Keratinocyte (primary cell): ENCODE measurements around the gene COL25A1. TPM values are rescaled to one million over a fixed set of nuclear protein-coding genes. Genes with fewer than 3 reads are reported as not detected.
A peak's percentile ranks its signal among the peaks of the same experiment; 100 is the strongest.

Source experiments
- DNase-seq: peaks from one replicate; pipeline ENCODE4 v3.0.0-alpha.2; 2011; ENCODE audit warnings: low read depth, missing footprints, low spot score
- FAIRE-seq: peaks from 2 replicates; lab custom pipeline; 2011; peaks lifted over from hg19 to GRCh38; lab: Jason Lieb, UNC
- H2AFZ ChIP-seq: 2 replicates; pipeline ENCODE4 v1.6.0; 2012; ENCODE audit warnings: low read length, control low read depth, inconsistent platforms; ENCODE audit not compliant: control insufficient read depth
- H3K27ac ChIP-seq: 2 replicates; pipeline ENCODE4 v1.5.1; 2011; ENCODE audit warnings: low read length; ENCODE audit not compliant: control insufficient read depth, insufficient read depth
- H3K27me3 ChIP-seq: 3 replicates; pipeline ENCODE4 v1.6.0; 2011; ENCODE audit warnings: low read length; ENCODE audit not compliant: control insufficient read depth, insufficient read depth; ENCODE audit errors: extremely low read depth
- H3K36me3 ChIP-seq, 2 experiments: 2 replicates in 1 of 2; 3 replicates in 1 of 2; pipeline ENCODE4 v1.5.1; 2011; ENCODE audit warnings: low read length in 2 of 2, mild to moderate bottlenecking in 1 of 2; ENCODE audit not compliant: control insufficient read depth in 2 of 2, insufficient read depth in 2 of 2; ENCODE audit errors: extremely low read depth in 1 of 2
- H3K4me1 ChIP-seq: 3 replicates; pipeline ENCODE4 v1.5.1; 2011; ENCODE audit warnings: low read length; ENCODE audit not compliant: control insufficient read depth, insufficient read depth; ENCODE audit errors: extremely low read depth
- H3K4me2 ChIP-seq: 3 replicates; pipeline ENCODE4 v1.6.0; 2011; ENCODE audit warnings: low read depth, low read length; ENCODE audit not compliant: control insufficient read depth, insufficient read depth; ENCODE audit errors: extremely low read depth
- H3K4me3 ChIP-seq, 3 experiments: fragments of 200-600 bp in 1 of 3; sonication (generic) in 1 of 3; 2 replicates in 2 of 3; 3 replicates in 1 of 3; pipeline ENCODE4 v1.5.1; 2011 to 2016; ENCODE audit warnings: low read length in 3 of 3, mild to moderate bottlenecking in 3 of 3, control low read depth in 2 of 3, inconsistent platforms in 1 of 3, low read depth in 1 of 3, mixed read lengths in 1 of 3, mixed run types in 1 of 3, moderate library complexity in 1 of 3; ENCODE audit not compliant: control insufficient read depth in 2 of 3, insufficient read depth in 2 of 3; ENCODE audit errors: extremely low read depth in 1 of 3
- H3K79me2 ChIP-seq: 2 replicates; pipeline ENCODE4 v1.6.0; 2012; ENCODE audit warnings: low read length; ENCODE audit not compliant: control insufficient read depth, insufficient read depth
- H3K9ac ChIP-seq: 3 replicates; pipeline ENCODE4 v1.6.0; 2011; ENCODE audit warnings: low read length; ENCODE audit not compliant: control insufficient read depth, insufficient read depth; ENCODE audit errors: extremely low read depth
- H3K9me1 ChIP-seq: 3 replicates; pipeline ENCODE4 v1.6.0; 2011; ENCODE audit warnings: low read length; ENCODE audit not compliant: control insufficient read depth, insufficient read depth; ENCODE audit errors: extremely low read depth
- H3K9me3 ChIP-seq: 2 replicates; pipeline ENCODE4 v1.5.1; 2012; ENCODE audit warnings: low read depth, low read length; ENCODE audit not compliant: control insufficient read depth
- H4K20me1 ChIP-seq: 3 replicates; pipeline ENCODE4 v1.6.0; 2011; ENCODE audit warnings: low read length; ENCODE audit not compliant: control insufficient read depth, insufficient read depth; ENCODE audit errors: extremely low read depth
- EZH2 ChIP-seq: IDR thresholded peaks from one replicate; pipeline ENCODE4 v1.6.1; 2012; ENCODE audit warnings: inconsistent platforms, mild to moderate bottlenecking, low read length, moderate library complexity
- dilution Hi-C: fragments of 300-500 bp; cut with MboI; formaldehyde crosslinking; loops from one replicate; pipeline ENCODE4 v1.7.0; 2020; ENCODE audit warnings: low sequenced_read_pairs; ENCODE audit not compliant: extremely low pct_ligation_motif_present
- polyA plus RNA-seq, 5 experiments: library from polyadenylated mRNA; depleted of rRNA in 3 of 5; stranded (reverse) in 3 of 5; stranded (forward) in 1 of 5; unstranded in 1 of 5; fragments of >200 nt; gene quantifications; 1 replicate in 1 of 5; 2 replicates in 3 of 5; 3 replicates in 1 of 5; pipeline versions ENCODE4 v1.2.1 to v1.2.3, GENCODE V29; 2011 to 2012; ENCODE audit warnings: missing spikeins in 2 of 5, low read depth in 1 of 5, low replicate concordance in 1 of 5
- TF ChIP-seq, protein P1 (sequence below), 3 experiments: IDR thresholded peaks in 1 of 3; conservative IDR thresholded peaks in 1 of 3; optimal IDR thresholded peaks in 1 of 3; 2 replicates in 2 of 3; 3 replicates in 1 of 3; pipeline versions ENCODE3 to v1.5.1; 2011; ENCODE audit warnings: low read length in 3 of 3, mild to moderate bottlenecking in 3 of 3, moderate library complexity in 2 of 3, control low read depth in 1 of 3, inconsistent platforms in 1 of 3; ENCODE audit not compliant: insufficient read depth in 2 of 3; ENCODE audit errors: extremely low read depth in 1 of 3

COL25A1 gene
- polyA plus RNA-seq, 1 donor (not counting 4 experiments of a cell fraction or from before 2014, with no cell fraction given) = not detected

GRCh38 chr4:109083911-109084310, 218.5 kb downstream of the COL25A1 start:
- no peaks in the 10 kb centered on the region for H3K4me1 ChIP-seq
- FAIRE-seq (no peak), DNase-seq (no peak)
- no peaks in the 10 kb centered on the region for H3K27me3 ChIP-seq
- no peak overlapping the region for H3K9ac ChIP-seq
- no peak overlapping the region for H2AFZ ChIP-seq
- H3K4me3 ChIP-seq = no peak overlapping the region
- no peak overlapping the region for H3K27ac ChIP-seq
- H3K79me2 ChIP-seq = no peaks in the 10 kb centered on the region
- H4K20me1 ChIP-seq = no peaks in the 10 kb centered on the region
- TF ChIP-seq EZH2 = no peak
- TF ChIP-seq, protein P1, sequence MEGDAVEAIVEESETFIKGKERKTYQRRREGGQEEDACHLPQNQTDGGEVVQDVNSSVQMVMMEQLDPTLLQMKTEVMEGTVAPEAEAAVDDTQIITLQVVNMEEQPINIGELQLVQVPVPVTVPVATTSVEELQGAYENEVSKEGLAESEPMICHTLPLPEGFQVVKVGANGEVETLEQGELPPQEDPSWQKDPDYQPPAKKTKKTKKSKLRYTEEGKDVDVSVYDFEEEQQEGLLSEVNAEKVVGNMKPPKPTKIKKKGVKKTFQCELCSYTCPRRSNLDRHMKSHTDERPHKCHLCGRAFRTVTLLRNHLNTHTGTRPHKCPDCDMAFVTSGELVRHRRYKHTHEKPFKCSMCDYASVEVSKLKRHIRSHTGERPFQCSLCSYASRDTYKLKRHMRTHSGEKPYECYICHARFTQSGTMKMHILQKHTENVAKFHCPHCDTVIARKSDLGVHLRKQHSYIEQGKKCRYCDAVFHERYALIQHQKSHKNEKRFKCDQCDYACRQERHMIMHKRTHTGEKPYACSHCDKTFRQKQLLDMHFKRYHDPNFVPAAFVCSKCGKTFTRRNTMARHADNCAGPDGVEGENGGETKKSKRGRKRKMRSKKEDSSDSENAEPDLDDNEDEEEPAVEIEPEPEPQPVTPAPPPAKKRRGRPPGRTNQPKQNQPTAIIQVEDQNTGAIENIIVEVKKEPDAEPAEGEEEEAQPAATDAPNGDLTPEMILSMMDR (optimal IDR thresholded peaks at IDR 0.05 in 1 of 3, IDR thresholded peaks at IDR 0.05 in 1 of 3, conservative IDR thresholded peaks at IDR 0.05 in 1 of 3; ENCODE audit: extremely low read depth in 1 of 3, insufficient read depth in 2 of 3, low read length in 3 of 3) = no peak
- H3K36me3 ChIP-seq = no peaks in the 10 kb centered on the region
- no peaks in the 10 kb centered on the region for H3K9me3 ChIP-seq
- dilution Hi-C loops = no loop called here
- H3K9me1 ChIP-seq = no peaks in the 10 kb centered on the region
- H3K4me2 ChIP-seq = no peak overlapping the region

DNA sequence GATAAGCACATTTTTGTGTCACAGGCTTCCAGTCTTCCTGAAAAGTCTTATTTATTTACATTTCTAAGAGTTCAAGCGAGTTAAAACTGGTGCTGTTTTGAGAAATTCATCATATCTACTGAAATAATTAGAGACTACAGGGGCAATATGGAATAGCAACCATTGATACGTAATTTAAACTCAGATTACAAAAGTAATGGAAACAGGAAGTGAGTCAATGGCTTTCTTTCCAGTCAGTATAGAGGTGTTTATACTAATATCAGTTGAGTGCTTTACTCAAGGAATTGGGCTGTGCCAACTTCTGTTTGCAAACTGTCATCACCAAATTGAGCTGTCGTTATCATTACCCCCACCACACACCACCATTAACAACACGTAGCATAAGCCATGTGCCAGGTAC, 222.7 kb downstream of the COL25A1 start:
- dilution Hi-C loops = no loop called here
- H3K27ac ChIP-seq = no peak overlapping the region
- peak; percentile 53 for FAIRE-seq
- no peaks in the 10 kb centered on the region for H3K9me3 ChIP-seq
- no peak for DNase-seq
- no peak overlapping the region for H3K4me3 ChIP-seq
- no peaks in the 10 kb centered on the region for H3K79me2 ChIP-seq
- TF ChIP-seq, protein P1 (optimal IDR thresholded peaks at IDR 0.05 in 1 of 3, IDR thresholded peaks at IDR 0.05 in 1 of 3, conservative IDR thresholded peaks at IDR 0.05 in 1 of 3; ENCODE audit: extremely low read depth in 1 of 3, insufficient read depth in 2 of 3, low read length in 3 of 3) = no peak
- no peak for TF ChIP-seq EZH2
- no peaks in the 10 kb centered on the region for H3K36me3 ChIP-seq
- H3K9me1 ChIP-seq = no peaks in the 10 kb centered on the region
- H2AFZ ChIP-seq = no peak overlapping the region
- no peak overlapping the region for H3K9ac ChIP-seq
- H3K4me1 ChIP-seq = no peaks in the 10 kb centered on the region
- H3K4me2 ChIP-seq = no peak overlapping the region
- H4K20me1 ChIP-seq = no peaks in the 10 kb centered on the region
- no peaks in the 10 kb centered on the region for H3K27me3 ChIP-seq
